Measurements from ENCODE around the gene PRDM8. TPM values are rescaled to one million over a fixed set of nuclear protein-coding genes. Genes with fewer than 3 reads are reported as not detected.

PRDM8 gene
- 0.03 TPM in 1 of 2 replicates, not detected in the other for total RNA-seq (ENCODE audit: low replicate concordance)

GRCh38 chr4:80196922-80197573 lies at the start of gene PRDM8:
Gene PRDM8 (plus strand): TSS chr4:80197503. CDS start chr4:80200081, 2,578 bp downstream.
- H3K9me3 ChIP-seq (ENCODE audit: low read depth): no peaks in the 10 kb centered on the region
- peaks cover 100% of the 10 kb centered on the region for H3K27me3 ChIP-seq
- no peak within 1 kb of the TSS for H3K9ac ChIP-seq
- Mint-ChIP-seq H3K27ac (no peak within 1 kb of the TSS), H3K4me1 (peaks cover 37% of the 10 kb centered on the region), H3K36me3 (no peaks in the 10 kb centered on the region), H3K4me3 (peak within 1 kb of the TSS; percentile 79), H3K27me3 (ENCODE audit: insufficient read depth, low read depth) (peaks cover 91% of the 10 kb centered on the region), H3K9me3 (peaks cover 5% of the 10 kb centered on the region)
- peak; percentile 56 for TF ChIP-seq EZH2phosphoT487 (IDR thresholded peaks at IDR 0.05)
- TF ChIP-seq EZH2 (IDR thresholded peaks at IDR 0.05): no peak
- peak within 1 kb of the TSS; percentile 77 for H3K4me2 ChIP-seq
- DNase-seq (ENCODE audit: low spot score): peak; percentile 78
- H3K4me1 ChIP-seq: peaks cover 28% of the 10 kb centered on the region
- H3F3A ChIP-seq (ENCODE audit: low read depth): peaks cover 42% of the 10 kb centered on the region
- peaks cover 93% of the 10 kb centered on the region for H4K20me1 ChIP-seq (ENCODE audit: low read depth)
- no peaks in the 10 kb centered on the region for H3K36me3 ChIP-seq
- H3K27ac ChIP-seq: no peak within 1 kb of the TSS
- no peaks in the 10 kb centered on the region for H3K79me2 ChIP-seq (ENCODE audit: low read depth)
- peak within 1 kb of the TSS; percentile 20 for H2AFZ ChIP-seq (replicated peaks)
- H3K4me3 ChIP-seq: peak within 1 kb of the TSS; percentile 43

- Histone ChIP-seq H3K9ac (no peak overlapping the region), H2AFZ (replicated peaks) (no peak overlapping the region), H3K79me2 (ENCODE audit: low read depth) (no peaks in the 10 kb centered on the region), H3K4me2 (no peak overlapping the region), H3K9me3 (ENCODE audit: low read depth) (no peaks in the 10 kb centered on the region), H3K4me1 (peaks cover 1% of the 10 kb centered on the region), H3K36me3 (no peaks in the 10 kb centered on the region), H3F3A (ENCODE audit: low read depth) (no peaks in the 10 kb centered on the region), H3K4me3 (no peak overlapping the region), H3K27ac (no peak overlapping the region), H3K27me3 (no peaks in the 10 kb centered on the region), H4K20me1 (ENCODE audit: low read depth) (no peaks in the 10 kb centered on the region)
- no peaks in the 10 kb centered on the region for H3K36me3 Mint-ChIP-seq
- H3K27me3 Mint-ChIP-seq (ENCODE audit: insufficient read depth, low read depth): peaks cover 3% of the 10 kb centered on the region
- TF ChIP-seq EZH2 (IDR thresholded peaks at IDR 0.05): no peak
- no peak for TF ChIP-seq EZH2phosphoT487 (IDR thresholded peaks at IDR 0.05)
- TF ChIP-seq CTCF (IDR thresholded peaks at IDR 0.05): no peak
- no peak for DNase-seq (ENCODE audit: low spot score)
- no peak overlapping the region for H3K4me3 Mint-ChIP-seq
- no peaks in the 10 kb centered on the region for H3K9me3 Mint-ChIP-seq
- no peak overlapping the region for H3K27ac Mint-ChIP-seq
- no peaks in the 10 kb centered on the region for H3K4me1 Mint-ChIP-seq
Measured at GRCh38 chr4:80150387-80151180, 46.7 kb upstream of the PRDM8 start.

GRCh38 chr4:80151981-80152380 lies 45.3 kb upstream of the PRDM8 start:
- TF ChIP-seq CTCF (IDR thresholded peaks at IDR 0.05) (no peak), EZH2phosphoT487 (IDR thresholded peaks at IDR 0.05) (no peak), EZH2 (IDR thresholded peaks at IDR 0.05) (no peak)
- Histone ChIP-seq H3K9me3 (ENCODE audit: low read depth) (no peaks in the 10 kb centered on the region), H2AFZ (replicated peaks) (no peak overlapping the region), H3K4me3 (no peak overlapping the region), H3K4me1 (no peaks in the 10 kb centered on the region), H3F3A (ENCODE audit: low read depth) (no peaks in the 10 kb centered on the region), H3K27me3 (no peaks in the 10 kb centered on the region), H3K9ac (no peak overlapping the region), H3K36me3 (no peaks in the 10 kb centered on the region), H3K27ac (no peak overlapping the region), H3K4me2 (no peak overlapping the region), H3K79me2 (ENCODE audit: low read depth) (no peaks in the 10 kb centered on the region), H4K20me1 (ENCODE audit: low read depth) (no peaks in the 10 kb centered on the region)
- Mint-ChIP-seq H3K4me3 (no peak overlapping the region), H3K4me1 (no peaks in the 10 kb centered on the region), H3K36me3 (no peaks in the 10 kb centered on the region), H3K27me3 (ENCODE audit: insufficient read depth, low read depth) (no peaks in the 10 kb centered on the region), H3K27ac (no peak overlapping the region), H3K9me3 (no peaks in the 10 kb centered on the region)
- no peak for DNase-seq (ENCODE audit: low spot score)

Data from neural progenitor cell (in vitro differentiated cells).